IMR-90 (cell line): ENCODE results near the gene SYS1. TPM values are rescaled to one million over a fixed set of nuclear protein-coding genes. Genes with fewer than 3 reads are reported as not detected.

Experiments
- ATAC-seq: fragments of 200-7000 bp; cut with Tn5 transposase; 2 replicates; pipeline ENCODE4 v1.9.1; 2020; ENCODE audit warnings: low read depth, mild to moderate bottlenecking, moderate library complexity
- BruUV-seq: library from RNA; stranded (reverse); fragments of 400-500 nt; replicated peaks from 2 replicates; lab custom pipeline; 2021; lab: Mats Ljungman, UMichigan
- CTCF ChIA-PET: fragments of 300-600 bp; formaldehyde crosslinking; extraction: SDS; loops from one replicate; lab custom pipeline; 2021; ENCODE audit warnings: antibody characterized with exemption; lab: Yijun Ruan, JAX
- POLR2A ChIA-PET: fragments of 300-600 bp; sonication (Branson Sonifier 250); formaldehyde crosslinking; loops from one replicate; lab custom pipeline; 2022; ENCODE audit warnings: antibody characterized with exemption; ENCODE audit not compliant: unreplicated experiment; lab: Charles Lee
- DNase-seq: peaks from one replicate; pipeline ENCODE4 v3.0.0; 2013
- H2AFZ ChIP-seq: replicated peaks from 2 replicates; pipeline ENCODE3; 2013; ENCODE audit warnings: low read length, mild to moderate bottlenecking; ENCODE audit not compliant: poor library complexity
- H2AK5ac ChIP-seq: 2 replicates; pipeline ENCODE4 v1.6.1; 2013; ENCODE audit warnings: low read depth, low read length, inconsistent platforms
- H2AK9ac ChIP-seq: replicated peaks from 2 replicates; pipeline ENCODE3; 2013; ENCODE audit warnings: mild to moderate bottlenecking, low read depth, low read length, moderate library complexity; ENCODE audit not compliant: poor library complexity
- H2BK120ac ChIP-seq: 2 replicates; pipeline ENCODE4 v1.6.1; 2013; ENCODE audit warnings: low read depth, low read length, inconsistent platforms
- H2BK15ac ChIP-seq: 3 replicates; pipeline ENCODE4 v1.6.1; 2013; ENCODE audit warnings: low read depth, low read length, inconsistent platforms
- H2BK20ac ChIP-seq: 2 replicates; pipeline ENCODE4 v1.6.1; 2013; ENCODE audit warnings: low read depth, mild to moderate bottlenecking, inconsistent platforms, low read length, moderate library complexity
- H2BK5ac ChIP-seq: 2 replicates; pipeline ENCODE4 v1.6.1; 2013; ENCODE audit warnings: mild to moderate bottlenecking, low read depth, low read length, inconsistent platforms; ENCODE audit not compliant: poor library complexity, severe bottlenecking
- H3K14ac ChIP-seq: replicated peaks from 2 replicates; pipeline ENCODE4 v1.6.1; 2013; ENCODE audit warnings: low read depth, low read length, inconsistent platforms
- H3K18ac ChIP-seq: 2 replicates; pipeline ENCODE4 v1.6.1; 2013; ENCODE audit warnings: low read depth, low read length, control low read depth
- H3K23ac ChIP-seq: 2 replicates; pipeline ENCODE4 v1.6.1; 2013; ENCODE audit warnings: low read depth, low read length, inconsistent platforms
- H3K27ac ChIP-seq: 2 replicates; pipeline ENCODE4 v1.5.1; 2013; ENCODE audit warnings: mild to moderate bottlenecking, control low read depth, low read length; ENCODE audit not compliant: insufficient read depth
- H3K27me3 ChIP-seq: 2 replicates; pipeline ENCODE4 v1.6.1; 2013; ENCODE audit warnings: low read length; ENCODE audit not compliant: control insufficient read depth, insufficient read depth
- H3K36me3 ChIP-seq: 2 replicates; pipeline ENCODE4 v1.6.1; 2013; ENCODE audit warnings: low read length, mixed read lengths; ENCODE audit not compliant: control insufficient read depth, insufficient read depth
- H3K4ac ChIP-seq: 2 replicates; pipeline ENCODE4 v1.6.1; 2013; ENCODE audit warnings: low read depth, low read length, inconsistent platforms
- H3K4me1 ChIP-seq: 2 replicates; pipeline ENCODE4 v1.6.1; 2013; ENCODE audit warnings: low read length, mixed read lengths; ENCODE audit not compliant: control insufficient read depth, insufficient read depth
- H3K4me2 ChIP-seq: 2 replicates; pipeline ENCODE4 v1.6.1; 2013; ENCODE audit warnings: low read depth, mild to moderate bottlenecking, control low read depth, low read length, moderate library complexity
- H3K4me3 ChIP-seq: 2 replicates; pipeline ENCODE4 v1.5.1; 2013; ENCODE audit warnings: low read depth, mild to moderate bottlenecking, control low read depth, low read length, moderate library complexity; ENCODE audit not compliant: insufficient read depth
- H3K56ac ChIP-seq: 2 replicates; pipeline ENCODE4 v1.6.1; 2013; ENCODE audit warnings: low read length, inconsistent platforms; ENCODE audit not compliant: insufficient read depth; ENCODE audit errors: extremely low read depth
- H3K79me1 ChIP-seq, 2 experiments: 2 replicates each; pipeline ENCODE4 v1.6.1; 2013; ENCODE audit warnings: low read length in 2 of 2, inconsistent platforms in 1 of 2, low read depth in 1 of 2
- H3K9ac ChIP-seq: 2 replicates; pipeline ENCODE4 v1.6.1; 2013; ENCODE audit warnings: low read depth, low read length, control low read depth
- H3K9me1 ChIP-seq: 2 replicates; pipeline ENCODE4 v1.6.1; 2013; ENCODE audit warnings: low read length, inconsistent platforms; ENCODE audit not compliant: insufficient read depth
- H3K9me3 ChIP-seq: 2 replicates; pipeline ENCODE4 v1.6.1; 2013; ENCODE audit warnings: low read length; ENCODE audit not compliant: control insufficient read depth, insufficient read depth
- H4K20me1 ChIP-seq: 2 replicates; pipeline ENCODE4 v1.6.1; 2013; ENCODE audit warnings: low read length, inconsistent platforms; ENCODE audit not compliant: insufficient read depth
- H4K5ac ChIP-seq: 2 replicates; pipeline ENCODE4 v1.6.1; 2013; ENCODE audit warnings: mild to moderate bottlenecking, low read depth, low read length, control low read depth
- H4K8ac ChIP-seq, 2 experiments: 2 replicates each; pipeline ENCODE4 v1.6.1; 2013; ENCODE audit warnings: low read depth in 2 of 2, low read length in 2 of 2, control low read depth in 1 of 2, inconsistent platforms in 1 of 2
- H4K91ac ChIP-seq: 2 replicates; pipeline ENCODE4 v1.6.1; 2013; ENCODE audit warnings: low read depth, low read length, inconsistent platforms; ENCODE audit not compliant: insufficient read depth
- BHLHE40 ChIP-seq: fragments of 150-350 bp; IDR thresholded peaks from 2 replicates; pipeline ENCODE4 v1.6.1; 2016; ENCODE audit warnings: mild to moderate bottlenecking, low read depth, low read length
- CEBPB ChIP-seq: IDR thresholded peaks from 2 replicates; pipeline ENCODE4 v1.6.1; 2012; ENCODE audit warnings: low read depth, low read length, improper control_type of control experiment
- CHD1 ChIP-seq: IDR thresholded peaks from 2 replicates; pipeline ENCODE4 v1.6.1; 2012; ENCODE audit warnings: low read depth, low read length, improper control_type of control experiment
- CTCF ChIP-seq: conservative IDR thresholded peaks from 2 replicates; pipeline ENCODE4 v1.5.1; 2012; ENCODE audit warnings: mild to moderate bottlenecking, low read depth, low read length, improper control_type of control experiment
- MAFK ChIP-seq: IDR thresholded peaks from 2 replicates; pipeline ENCODE4 v1.6.1; 2012; ENCODE audit warnings: low read depth, low read length, improper control_type of control experiment
- MAZ ChIP-seq: IDR thresholded peaks from 2 replicates; pipeline ENCODE4 v1.6.1; 2012; ENCODE audit warnings: low read depth, mild to moderate bottlenecking, low read length, improper control_type of control experiment, moderate library complexity, borderline replicate concordance
- MXI1 ChIP-seq: IDR thresholded peaks from 2 replicates; pipeline ENCODE4 v1.6.1; 2012; ENCODE audit warnings: low read depth, mild to moderate bottlenecking, low read length, moderate library complexity, borderline replicate concordance
- NFE2L2 ChIP-seq: fragments of 150-350 bp; IDR thresholded peaks from 2 replicates; pipeline ENCODE4 v1.6.1; 2016; ENCODE audit warnings: low read depth, mild to moderate bottlenecking, low read length
- RAD21 ChIP-seq: IDR thresholded peaks from 2 replicates; pipeline ENCODE4 v1.6.1; 2012; ENCODE audit warnings: low read length, improper control_type of control experiment
- RCOR1 ChIP-seq: IDR thresholded peaks from 2 replicates; pipeline ENCODE4 v1.6.1; 2012; ENCODE audit warnings: mild to moderate bottlenecking, low read length, improper control_type of control experiment; ENCODE audit not compliant: insufficient replicate concordance
- RFX5 ChIP-seq: IDR thresholded peaks from 2 replicates; pipeline ENCODE4 v1.8.0; 2012; ENCODE audit warnings: low read depth, mild to moderate bottlenecking, low read length, moderate library complexity
- WGBS, 2 experiments: methylation state at CpG; one replicate each; pipeline versions ENCODE4 v1.1.5 to v1.1.7; 2013; ENCODE audit warnings: missing lambda C conversion rate in 2 of 2; ENCODE audit not compliant: insufficient read length in 1 of 2; ENCODE audit errors: extremely low coverage in 2 of 2; 5-methylcytosine and 5-hydroxymethylcytosine counted together
- dilution Hi-C: fragments of 300-500 bp; cut with HindIII; formaldehyde crosslinking; loops from one replicate; pipeline ENCODE4 v1.14.3; 2018; ENCODE audit warnings: low sequenced_read_pairs; ENCODE audit not compliant: unreplicated experiment
- in situ Hi-C: fragments of 300-500 bp; cut with MboI; formaldehyde crosslinking; loops from 3 replicates; pipeline ENCODE4 v1.14.3; 2019; ENCODE audit warnings: low sequenced_read_pairs, inconsistent platforms, mixed read lengths
- intact Hi-C: fragments of 100-400 bp; cut with micrococcal nuclease; formaldehyde crosslinking; loops from 2 replicates; pipeline ENCODE4 v1.10.0; 2022
- polyA plus RNA-seq, 3 experiments: library from polyadenylated mRNA; depleted of rRNA; stranded (reverse); fragments of >200 nt; gene quantifications; 2 replicates each; pipeline ENCODE4 v1.2.3, GENCODE V29; 2012; ENCODE audit warnings: low replicate concordance in 1 of 3
- total RNA-seq: library from RNA; depleted of rRNA; stranded (reverse); fragments of >200 nt; gene quantifications from 2 replicates; pipeline ENCODE4 v1.2.3, GENCODE V29; 2012

SYS1 gene
- total and polyA plus RNA-seq, 2 of the 4 experiments (the other 2 are of a cell fraction) = 12.9 to 24.6 TPM

GRCh38 chr20:45358282-45359068, 4.5 kb upstream of the SYS1 start (continued):
- TF ChIP-seq CTCF = no peak

GRCh38 chr20:45359069-45359405, 3.9 kb upstream of the SYS1 start:
- Histone ChIP-seq H3K18ac (0 out of 2 replicates have a peak overlapping the region, but pooled peaks have one; percentile 32), H4K5ac (peak overlapping the region; percentile 11; the same call in 1 of the 2 replicates), H3K9me1 (peaks cover 18% of the 10 kb centered on the region), H4K20me1 (peaks cover 5% of the 10 kb centered on the region; the same call in 1 of the 2 replicates), H4K8ac (peak overlapping the region; percentile 57 to 59; a peak in 3 of 4 replicates), H3K4me3 (no peak overlapping the region), H2AFZ (peak overlapping the region; percentile 23), H2AK9ac (peak overlapping the region; percentile 62), H3K14ac (peak overlapping the region; percentile 24; the same call in 1 of the 2 replicates), H3K4me2 (no peak overlapping the region; the same call in 1 of the 2 replicates), H3K36me3 (no peaks in the 10 kb centered on the region), H3K27ac (peak overlapping the region; percentile 49; the same call in 1 of the 2 replicates), H3K56ac (no peak overlapping the region), H3K23ac (peak overlapping the region; percentile 31; the same call in 1 of the 2 replicates), H2BK15ac (peak overlapping the region; percentile 73; the same call in 2 of the 3 replicates), H4K91ac (peak overlapping the region; percentile 41; the same call in 1 of the 2 replicates), H2BK5ac (peak overlapping the region; percentile 30), H2AK5ac (peak overlapping the region; percentile 87), H3K79me1 (peaks cover 6 to 19% of the 10 kb centered on the region in 2 experiments; a peak in 3 of 4 replicates), H3K27me3 (no peaks in the 10 kb centered on the region), H2BK20ac (peak overlapping the region; percentile 15; the same call in 1 of the 2 replicates), H3K9ac (no peak overlapping the region), H3K4ac (peak overlapping the region; percentile 39), H3K9me3 (no peaks in the 10 kb centered on the region), H2BK120ac (peak overlapping the region; percentile 68), H3K4me1 (peaks cover 32% of the 10 kb centered on the region)
- intact Hi-C loops (no loop called here), dilution Hi-C loops (no loop called here), in situ Hi-C loops (loop anchor here (5.0 kb wide), 1 partner anchor 78 kb away; no protein-coding TSS in a partner anchor)
- POLR2A ChIA-PET = no interaction called here
- CTCF ChIA-PET = interaction anchor here (0.7 kb wide), 1 partner anchor 15 kb away, joined by 3 read pairs; no protein-coding TSS in a partner anchor
- BruUV-seq = no TSS peak
- ATAC-seq (no peak), DNase-seq (peak; percentile 44)
- no CpG with 5 or more reads among the region's 7 CpGs for WGBS, 2 experiments
- TF ChIP-seq MAFK = no peak
- TF ChIP-seq RCOR1 = no peak
- TF ChIP-seq MAZ = no peak
- TF ChIP-seq CHD1 = no peak
- no peak for TF ChIP-seq RFX5
- no peak for TF ChIP-seq CEBPB
- TF ChIP-seq RAD21 = no peak
- TF ChIP-seq BHLHE40 = no peak
- TF ChIP-seq MXI1 = no peak
- TF ChIP-seq CTCF = no peak
- no peak for TF ChIP-seq NFE2L2
